Measurements from ENCODE around the gene KIF26B. TPM values are rescaled to one million over a fixed set of nuclear protein-coding genes. Genes with fewer than 3 reads are reported as not detected.

KIF26B gene
- total RNA-seq, 1 donor from 2014 or later, result 8.8 TPM

GRCh38 chr1:245684166-245684565 is 529.4 kb downstream of the KIF26B start:
- H3K27ac Mint-ChIP-seq (ENCODE audit: unreplicated experiment), result no peak overlapping the region

GRCh38 chr1:245684571-245684970 is 529.8 kb downstream of the KIF26B start:
- Mint-ChIP-seq H3K4me1 (ENCODE audit: unreplicated experiment) (peaks cover 6% of the 10 kb centered on the region), H3K27me3 (ENCODE audit: unreplicated experiment) (no peaks in the 10 kb centered on the region), H3K36me3 (ENCODE audit: unreplicated experiment) (no peaks in the 10 kb centered on the region), H3K9me3 (ENCODE audit: unreplicated experiment) (no peaks in the 10 kb centered on the region), H3K4me3 (ENCODE audit: unreplicated experiment) (no peak overlapping the region), H3K27ac (ENCODE audit: unreplicated experiment) (no peak overlapping the region)
- DNase-seq (ENCODE audit: extremely low spot score, unreplicated experiment), result no peak
- TF ChIP-seq CTCF (IDR thresholded peaks at IDR 0.05), result no peak

More at GRCh38 chr1:245684166-245684565, 529.4 kb downstream of the KIF26B start:
- H3K27me3 Mint-ChIP-seq (ENCODE audit: unreplicated experiment), result no peaks in the 10 kb centered on the region
- H3K36me3 Mint-ChIP-seq (ENCODE audit: unreplicated experiment), result peaks cover under 1% of the 10 kb centered on the region
- TF ChIP-seq CTCF (IDR thresholded peaks at IDR 0.05), result no peak
- no peak overlapping the region for H3K4me3 Mint-ChIP-seq (ENCODE audit: unreplicated experiment)
- H3K9me3 Mint-ChIP-seq (ENCODE audit: unreplicated experiment), result no peaks in the 10 kb centered on the region
- DNase-seq (ENCODE audit: extremely low spot score, unreplicated experiment), result no peak
- H3K4me1 Mint-ChIP-seq (ENCODE audit: unreplicated experiment), result peaks cover 6% of the 10 kb centered on the region

GRCh38 chr1:245685111-245685810 is 530.5 kb downstream of the KIF26B start:
- H3K27ac Mint-ChIP-seq (ENCODE audit: unreplicated experiment), result no peak overlapping the region
- H3K4me1 Mint-ChIP-seq (ENCODE audit: unreplicated experiment), result peaks cover 6% of the 10 kb centered on the region
- no peak for TF ChIP-seq CTCF (IDR thresholded peaks at IDR 0.05)
- no peaks in the 10 kb centered on the region for H3K27me3 Mint-ChIP-seq (ENCODE audit: unreplicated experiment)
- no peak overlapping the region for H3K4me3 Mint-ChIP-seq (ENCODE audit: unreplicated experiment)
- H3K9me3 Mint-ChIP-seq (ENCODE audit: unreplicated experiment), result no peaks in the 10 kb centered on the region
- H3K36me3 Mint-ChIP-seq (ENCODE audit: unreplicated experiment), result no peaks in the 10 kb centered on the region
- no peak for DNase-seq (ENCODE audit: extremely low spot score, unreplicated experiment)

GRCh38 chr1:245686006-245686405 is 531.2 kb downstream of the KIF26B start:
- H3K36me3 Mint-ChIP-seq (ENCODE audit: unreplicated experiment), result no peaks in the 10 kb centered on the region
- no peaks in the 10 kb centered on the region for H3K27me3 Mint-ChIP-seq (ENCODE audit: unreplicated experiment)
- H3K27ac Mint-ChIP-seq (ENCODE audit: unreplicated experiment), result no peak overlapping the region
- no peak overlapping the region for H3K4me3 Mint-ChIP-seq (ENCODE audit: unreplicated experiment)
- H3K9me3 Mint-ChIP-seq (ENCODE audit: unreplicated experiment), result no peaks in the 10 kb centered on the region
- H3K4me1 Mint-ChIP-seq (ENCODE audit: unreplicated experiment), result peaks cover 6% of the 10 kb centered on the region
- DNase-seq (ENCODE audit: extremely low spot score, unreplicated experiment), result no peak
- TF ChIP-seq CTCF (IDR thresholded peaks at IDR 0.05), result no peak

- peaks cover 6% of the 10 kb centered on the region for H3K4me1 Mint-ChIP-seq (ENCODE audit: unreplicated experiment)
- H3K27ac Mint-ChIP-seq (ENCODE audit: unreplicated experiment), result no peak overlapping the region
- H3K4me3 Mint-ChIP-seq (ENCODE audit: unreplicated experiment), result no peak overlapping the region
- TF ChIP-seq CTCF (IDR thresholded peaks at IDR 0.05), result no peak
- no peaks in the 10 kb centered on the region for H3K36me3 Mint-ChIP-seq (ENCODE audit: unreplicated experiment)
- no peaks in the 10 kb centered on the region for H3K9me3 Mint-ChIP-seq (ENCODE audit: unreplicated experiment)
- no peak for DNase-seq (ENCODE audit: extremely low spot score, unreplicated experiment)
- no peaks in the 10 kb centered on the region for H3K27me3 Mint-ChIP-seq (ENCODE audit: unreplicated experiment)
Observed at GRCh38 chr1:245686446-245687030, 531.8 kb downstream of the KIF26B start.

All from osteocyte (in vitro differentiated cells).